Stimulated activated naive CD8-positive, alpha-beta T cell treated with anti-CD3 and anti-CD28 coated beads, Interleukin-15, Interleukin-2, amounts not matched to agents 100 ng/mL and 50 ng/mL, for 24 hours (primary cell): ENCODE results near the gene NDUFAF2.

Source experiments
- H3K27ac Mint-ChIP-seq: one replicate; pipeline ENCODE4 v1.8.0; 2021; ENCODE audit warnings: mild to moderate bottlenecking, mixed read lengths
- H3K27me3 Mint-ChIP-seq: one replicate; pipeline ENCODE4 v1.8.0; 2021; ENCODE audit warnings: mixed read lengths
- H3K36me3 Mint-ChIP-seq: one replicate; pipeline ENCODE4 v1.8.0; 2021; ENCODE audit warnings: low read depth, mixed read lengths
- H3K4me1 Mint-ChIP-seq: one replicate; pipeline ENCODE4 v1.8.0; 2021; ENCODE audit warnings: low read depth, mixed read lengths
- H3K4me3 Mint-ChIP-seq: one replicate; pipeline ENCODE4 v1.8.0; 2021; ENCODE audit warnings: mild to moderate bottlenecking, mixed read lengths
- H3K9me3 Mint-ChIP-seq: one replicate; pipeline ENCODE4 v1.8.0; 2021; ENCODE audit warnings: mixed read lengths

Gene NDUFAF2

GRCh38 chr5:60944904-60945812 is at the start of gene NDUFAF2, which contains the start of gene ERCC8:
Gene NDUFAF2, plus strand, starts transcription at chr5:60945205. Its CDS starts 51 bp downstream, at chr5:60945256.
Gene ERCC8, minus strand, starts transcription at chr5:60945070. Its CDS starts 62 bp downstream, at chr5:60945008.
- H3K4me3 Mint-ChIP-seq = no peak within 1 kb of the TSS
- peaks cover 12% of the 10 kb centered on the region for H3K36me3 Mint-ChIP-seq
- no peaks in the 10 kb centered on the region for H3K9me3 Mint-ChIP-seq
- H3K4me1 Mint-ChIP-seq = peaks cover 33% of the 10 kb centered on the region
- H3K27ac Mint-ChIP-seq = no peak within 1 kb of the TSS
- no peaks in the 10 kb centered on the region for H3K27me3 Mint-ChIP-seq

GRCh38 chr5:60896991-60897390 is 48.0 kb upstream of the NDUFAF2 start:
- no peak overlapping the region for H3K27ac Mint-ChIP-seq
- no peaks in the 10 kb centered on the region for H3K27me3 Mint-ChIP-seq
- no peak overlapping the region for H3K4me3 Mint-ChIP-seq
- H3K4me1 Mint-ChIP-seq = no peaks in the 10 kb centered on the region
- H3K36me3 Mint-ChIP-seq = peaks cover 71% of the 10 kb centered on the region
- H3K9me3 Mint-ChIP-seq = no peaks in the 10 kb centered on the region

GRCh38 chr5:60903356-60903755 is 41.6 kb upstream of the NDUFAF2 start:
- Mint-ChIP-seq H3K27me3 (no peaks in the 10 kb centered on the region), H3K9me3 (no peaks in the 10 kb centered on the region)

GRCh38 chr5:60916646-60917045 is 28.4 kb upstream of the NDUFAF2 start:
- H3K27me3 Mint-ChIP-seq = no peaks in the 10 kb centered on the region
- peaks cover 65% of the 10 kb centered on the region for H3K36me3 Mint-ChIP-seq
- H3K9me3 Mint-ChIP-seq = peaks cover 8% of the 10 kb centered on the region
- no peaks in the 10 kb centered on the region for H3K4me1 Mint-ChIP-seq
- H3K27ac Mint-ChIP-seq = no peak overlapping the region
- H3K4me3 Mint-ChIP-seq = no peak overlapping the region

More at GRCh38 chr5:60903356-60903755, 41.6 kb upstream of the NDUFAF2 start:
- H3K36me3 Mint-ChIP-seq = peaks cover 37% of the 10 kb centered on the region
- H3K4me3 Mint-ChIP-seq = no peak overlapping the region
- no peaks in the 10 kb centered on the region for H3K4me1 Mint-ChIP-seq
- H3K27ac Mint-ChIP-seq = no peak overlapping the region

- peaks cover 70% of the 10 kb centered on the region for H3K36me3 Mint-ChIP-seq
- H3K4me1 Mint-ChIP-seq = no peaks in the 10 kb centered on the region
- no peak overlapping the region for H3K27ac Mint-ChIP-seq
- H3K4me3 Mint-ChIP-seq = no peak overlapping the region
- H3K27me3 Mint-ChIP-seq = no peaks in the 10 kb centered on the region
- H3K9me3 Mint-ChIP-seq = peaks cover 5% of the 10 kb centered on the region
Observed at GRCh38 chr5:60918466-60918865, 26.5 kb upstream of the NDUFAF2 start.

GRCh38 chr5:60927450-60927849 is 17.6 kb upstream of the NDUFAF2 start:
- Mint-ChIP-seq H3K36me3 (peaks cover 31% of the 10 kb centered on the region), H3K9me3 (no peaks in the 10 kb centered on the region), H3K27me3 (no peaks in the 10 kb centered on the region), H3K4me1 (no peaks in the 10 kb centered on the region), H3K27ac (no peak overlapping the region), H3K4me3 (no peak overlapping the region)

GRCh38 chr5:60929024-60929423 is 16.0 kb upstream of the NDUFAF2 start:
- no peak overlapping the region for H3K4me3 Mint-ChIP-seq
- peaks cover 22% of the 10 kb centered on the region for H3K36me3 Mint-ChIP-seq
- no peaks in the 10 kb centered on the region for H3K27me3 Mint-ChIP-seq
- no peak overlapping the region for H3K27ac Mint-ChIP-seq
- H3K4me1 Mint-ChIP-seq = no peaks in the 10 kb centered on the region
- no peaks in the 10 kb centered on the region for H3K9me3 Mint-ChIP-seq

- Mint-ChIP-seq H3K9me3 (no peaks in the 10 kb centered on the region), H3K27ac (no peak overlapping the region), H3K4me1 (peaks cover 25% of the 10 kb centered on the region), H3K36me3 (peaks cover 16% of the 10 kb centered on the region), H3K27me3 (no peaks in the 10 kb centered on the region), H3K4me3 (no peak overlapping the region)
Observed at GRCh38 chr5:60943624-60944023, 1.4 kb upstream of the NDUFAF2 start.

GRCh38 chr5:60945813-60946187 is 795 bp downstream of the NDUFAF2 start:
- Mint-ChIP-seq H3K4me3 (no peak overlapping the region), H3K27ac (no peak overlapping the region), H3K4me1 (peaks cover 37% of the 10 kb centered on the region), H3K9me3 (no peaks in the 10 kb centered on the region), H3K27me3 (no peaks in the 10 kb centered on the region), H3K36me3 (peaks cover 15% of the 10 kb centered on the region)

GRCh38 chr5:60948738-60949137 is 3.7 kb downstream of the NDUFAF2 start:
- H3K4me3 Mint-ChIP-seq = no peak overlapping the region
- H3K9me3 Mint-ChIP-seq = no peaks in the 10 kb centered on the region
- H3K36me3 Mint-ChIP-seq = peaks cover 20% of the 10 kb centered on the region
- H3K27me3 Mint-ChIP-seq = no peaks in the 10 kb centered on the region
- peaks cover 36% of the 10 kb centered on the region for H3K4me1 Mint-ChIP-seq
- no peak overlapping the region for H3K27ac Mint-ChIP-seq

GRCh38 chr5:60955239-60955638 is 10.2 kb downstream of the NDUFAF2 start:
- Mint-ChIP-seq H3K4me1 (peaks cover 13% of the 10 kb centered on the region), H3K27me3 (no peaks in the 10 kb centered on the region), H3K9me3 (peaks cover 4% of the 10 kb centered on the region), H3K4me3 (no peak overlapping the region), H3K27ac (no peak overlapping the region), H3K36me3 (peaks cover 17% of the 10 kb centered on the region)

GRCh38 chr5:60958088-60958487 is 13.1 kb downstream of the NDUFAF2 start:
- peaks cover 8% of the 10 kb centered on the region for H3K4me1 Mint-ChIP-seq
- no peaks in the 10 kb centered on the region for H3K27me3 Mint-ChIP-seq
- H3K36me3 Mint-ChIP-seq = peaks cover 8% of the 10 kb centered on the region

GRCh38 chr5:60958712-60959111 is 13.7 kb downstream of the NDUFAF2 start:
- no peak overlapping the region for H3K27ac Mint-ChIP-seq
- no peaks in the 10 kb centered on the region for H3K27me3 Mint-ChIP-seq
- no peak overlapping the region for H3K4me3 Mint-ChIP-seq

More at GRCh38 chr5:60958088-60958487, 13.1 kb downstream of the NDUFAF2 start:
- Mint-ChIP-seq H3K9me3 (peaks cover 4% of the 10 kb centered on the region), H3K27ac (no peak overlapping the region), H3K4me3 (no peak overlapping the region)

GRCh38 chr5:60959156-60959555 is 14.2 kb downstream of the NDUFAF2 start:
- Mint-ChIP-seq H3K9me3 (peaks cover 4% of the 10 kb centered on the region), H3K4me3 (no peak overlapping the region), H3K27ac (no peak overlapping the region), H3K27me3 (no peaks in the 10 kb centered on the region), H3K4me1 (peaks cover 8% of the 10 kb centered on the region), H3K36me3 (peaks cover 12% of the 10 kb centered on the region)

More at GRCh38 chr5:60958712-60959111, 13.7 kb downstream of the NDUFAF2 start:
- Mint-ChIP-seq H3K36me3 (peaks cover 10% of the 10 kb centered on the region), H3K4me1 (peaks cover 8% of the 10 kb centered on the region), H3K9me3 (peaks cover 4% of the 10 kb centered on the region)

- peaks cover 8% of the 10 kb centered on the region for H3K4me1 Mint-ChIP-seq
- H3K9me3 Mint-ChIP-seq = peaks cover 5% of the 10 kb centered on the region
- no peak overlapping the region for H3K27ac Mint-ChIP-seq
- no peak overlapping the region for H3K4me3 Mint-ChIP-seq
- peaks cover 16% of the 10 kb centered on the region for H3K36me3 Mint-ChIP-seq
- no peaks in the 10 kb centered on the region for H3K27me3 Mint-ChIP-seq
Observed at GRCh38 chr5:60960591-60960990, 15.6 kb downstream of the NDUFAF2 start.
